SK-N-SH (cell line): ENCODE data around the gene CAMK4. TPM values are rescaled to one million over a fixed set of nuclear protein-coding genes. Genes with fewer than 3 reads are reported as not detected.

Experiments
- CTCF ChIA-PET: fragments of 300-600, 350-600 bp; formaldehyde crosslinking; extraction: SDS; loops from one replicate; lab custom pipeline; 2021; lab: Yijun Ruan, JAX
- POLR2A ChIA-PET: fragments of 350-600 bp; sonication (Branson Sonifier 250); formaldehyde crosslinking; extraction: SDS; loops from one replicate; lab custom pipeline; 2020; ENCODE audit warnings: antibody characterized with exemption, inconsistent platforms; lab: Yijun Ruan, JAX
- DNase-seq: peaks from one replicate; pipeline ENCODE4 v3.0.0; 2012
- H2AFZ ChIP-seq: fragments of 200-600 bp; sonication (generic); 2 replicates; pipeline ENCODE4 v1.8.1; 2016; ENCODE audit warnings: antibody characterized with exemption, mild to moderate bottlenecking, low read depth
- H3F3A ChIP-seq: fragments of 200-600 bp; sonication (generic); replicated peaks from 2 replicates; pipeline ENCODE3; 2016; ENCODE audit warnings: antibody characterized with exemption, mild to moderate bottlenecking; ENCODE audit not compliant: insufficient read depth
- H3K27ac ChIP-seq, 2 experiments: fragments of 200-500 bp in 1 of 2; fragments of 200-600 bp in 1 of 2; sonication (Bioruptor generic) in 1 of 2; sonication (generic), shearing (Covaris generic) in 1 of 2; 2 replicates each; pipeline versions ENCODE4 v1.5.1 to v1.6.1; 2014 to 2016; ENCODE audit warnings: low read depth in 2 of 2, inconsistent platforms in 1 of 2, low read length in 1 of 2, mild to moderate bottlenecking in 1 of 2, mixed read lengths in 1 of 2
- H3K27me3 ChIP-seq: fragments of 200-600 bp; sonication (generic), shearing (Covaris generic); 2 replicates; pipeline ENCODE4 v1.6.1; 2016; ENCODE audit warnings: mixed run types; ENCODE audit not compliant: insufficient read depth
- H3K36me3 ChIP-seq, 2 experiments: fragments of 200-500 bp in 1 of 2; fragments of 200-600 bp in 1 of 2; sonication (Bioruptor generic) in 1 of 2; sonication (generic) in 1 of 2; replicated peaks in 1 of 2; 2 replicates each; pipeline versions ENCODE3 to v1.5.1; 2014 to 2016; ENCODE audit warnings: low read length in 1 of 2, mild to moderate bottlenecking in 1 of 2; ENCODE audit not compliant: insufficient read depth in 2 of 2, control insufficient read depth in 1 of 2
- H3K4me1 ChIP-seq, 2 experiments: fragments of 200-500 bp in 1 of 2; fragments of 200-600 bp in 1 of 2; sonication (Bioruptor generic) in 1 of 2; sonication (generic), shearing (Covaris generic) in 1 of 2; 2 replicates each; pipeline versions ENCODE4 v1.5.1 to v1.6.1; 2014 to 2016; ENCODE audit warnings: low read depth in 1 of 2, low read length in 1 of 2, mixed run types in 1 of 2; ENCODE audit not compliant: insufficient read depth in 2 of 2, control insufficient read depth in 1 of 2
- H3K4me2 ChIP-seq: fragments of 200-600 bp; sonication (generic), shearing (Covaris generic); 2 replicates; pipeline ENCODE4 v1.6.1; 2017; ENCODE audit warnings: mixed run types
- H3K4me3 ChIP-seq, 2 experiments: fragments of 200-500 bp in 1 of 2; fragments of 200-600 bp in 1 of 2; sonication (Bioruptor generic) in 1 of 2; sonication (generic), shearing (Covaris generic) in 1 of 2; 2 replicates each; pipeline versions ENCODE4 v1.5.1 to v1.8.1; 2014 to 2016; ENCODE audit warnings: low read depth in 2 of 2, inconsistent platforms in 1 of 2, low read length in 1 of 2, mild to moderate bottlenecking in 1 of 2, mixed read lengths in 1 of 2, moderate library complexity in 1 of 2
- H3K79me2 ChIP-seq: fragments of 200-600 bp; sonication (generic); 2 replicates; pipeline ENCODE4 v1.8.1; 2017; ENCODE audit warnings: mild to moderate bottlenecking; ENCODE audit not compliant: insufficient read depth
- H3K9ac ChIP-seq: fragments of 200-600 bp; sonication (generic); 2 replicates; pipeline ENCODE4 v1.6.1; 2017; ENCODE audit warnings: mixed run types
- H3K9me2 ChIP-seq: fragments of 200-600 bp; sonication (generic); 2 replicates; pipeline ENCODE4 v1.6.1; 2017; ENCODE audit warnings: mixed run types
- H3K9me3 ChIP-seq: fragments of 200-600 bp; sonication (generic); 2 replicates; pipeline ENCODE4 v1.6.1; 2017; ENCODE audit warnings: mixed run types, mild to moderate bottlenecking, moderate library complexity
- H4K20me1 ChIP-seq: fragments of 200-600 bp; sonication (generic); 2 replicates; pipeline ENCODE4 v1.6.1; 2017; ENCODE audit warnings: mild to moderate bottlenecking, mixed run types; ENCODE audit not compliant: insufficient read depth
- CHD2 ChIP-seq: fragments of 150-350 bp; IDR thresholded peaks from 2 replicates; pipeline ENCODE4 v1.6.1; 2018; ENCODE audit warnings: low read length; ENCODE audit not compliant: partially characterized antibody
- ELF1 ChIP-seq: IDR thresholded peaks from 2 replicates; pipeline ENCODE4 v1.4.0; 2012
- EP300 ChIP-seq, 2 experiments: IDR thresholded peaks; 2 replicates each; pipeline versions ENCODE4 v1.4.0 to v1.6.1; 2012; ENCODE audit warnings: borderline replicate concordance in 1 of 2, low read depth in 1 of 2, low read length in 1 of 2
- FOXJ3 ChIP-seq: sonication (generic); formaldehyde crosslinking; IDR thresholded peaks from 2 replicates; pipeline ENCODE4 v1.5.1; 2020; ENCODE audit warnings: mild to moderate bottlenecking, missing genetic modification reagents
- FOXM1 ChIP-seq: IDR thresholded peaks from 2 replicates; pipeline ENCODE4 v1.4.0; 2012; ENCODE audit warnings: low read depth, mild to moderate bottlenecking
- GABPA ChIP-seq: IDR thresholded peaks from 2 replicates; pipeline ENCODE4 v1.4.0; 2012; ENCODE audit warnings: low read depth, mild to moderate bottlenecking
- NRF1 ChIP-seq: IDR thresholded peaks from 2 replicates; pipeline ENCODE4 v1.6.1; 2012; ENCODE audit warnings: low read depth, mild to moderate bottlenecking, low read length
- POLR2AphosphoS5 ChIP-seq: IDR thresholded peaks from 2 replicates; pipeline ENCODE4 v1.6.1; 2012; ENCODE audit warnings: low read depth, low read length
- RAD21 ChIP-seq: IDR thresholded peaks from 2 replicates; pipeline ENCODE4 v1.6.1; 2012; ENCODE audit warnings: mild to moderate bottlenecking, low read length
- RCOR1 ChIP-seq: fragments of 150-350 bp; IDR thresholded peaks from 2 replicates; pipeline ENCODE4 v1.6.1; 2017; ENCODE audit warnings: antibody characterized with exemption, low read length
- RFX5 ChIP-seq: IDR thresholded peaks from 2 replicates; pipeline ENCODE4 v1.6.1; 2012; ENCODE audit warnings: mild to moderate bottlenecking, improper control_type of control experiment, low read length
- RXRA ChIP-seq: IDR thresholded peaks from 2 replicates; pipeline ENCODE4 v1.4.0; 2012; ENCODE audit warnings: low read depth, mild to moderate bottlenecking, borderline replicate concordance
- SMC3 ChIP-seq: IDR thresholded peaks from 2 replicates; pipeline ENCODE4 v1.6.1; 2012; ENCODE audit warnings: low read depth, low read length, improper control_type of control experiment
- TEAD4 ChIP-seq: IDR thresholded peaks from 2 replicates; pipeline ENCODE4 v1.4.0; 2012; ENCODE audit warnings: mild to moderate bottlenecking, borderline replicate concordance; ENCODE audit not compliant: insufficient read depth
- YY1 ChIP-seq: IDR thresholded peaks from 2 replicates; pipeline ENCODE4 v1.4.0; 2012; ENCODE audit warnings: low read depth, mild to moderate bottlenecking
- WGBS: methylation state at CpG from one replicate; pipeline ENCODE4 v1.1.6; 2017; ENCODE audit warnings: low lambda C conversion rate; 5-methylcytosine and 5-hydroxymethylcytosine counted together
- polyA plus RNA-seq, 3 experiments: library from polyadenylated mRNA; depleted of rRNA; stranded (reverse); fragments of >200 nt; gene quantifications; 2 replicates each; pipeline ENCODE4 v1.2.3, GENCODE V29; 2012
- TF ChIP-seq, protein P1 (sequence below): fragments of 200-600 bp; sonication (generic); IDR thresholded peaks from 2 replicates; pipeline ENCODE4 v1.6.1; 2017; ENCODE audit warnings: antibody characterized with exemption, mild to moderate bottlenecking, moderate library complexity
- TF ChIP-seq, protein P2 (sequence below): IDR thresholded peaks from 2 replicates; pipeline ENCODE4 v1.4.0; 2012; ENCODE audit warnings: low read depth, borderline replicate concordance
- TF ChIP-seq, protein P3 (sequence below): fragments of 150-350 bp; IDR thresholded peaks from 2 replicates; pipeline ENCODE4 v1.6.1; 2017; ENCODE audit warnings: antibody characterized with exemption, low read length, low read depth, borderline replicate concordance
- TF ChIP-seq, protein P4 (sequence below): IDR thresholded peaks from 2 replicates; pipeline ENCODE4; 2012

Gene CAMK4
- 4.1 and 4.6 TPM in 2 replicates for polyA plus RNA-seq (2012; rRNA removed)
- polyA plus RNA-seq (2012; cell fraction: cytosol; rRNA removed): 5.5 and 6.4 TPM in 2 replicates
- 2.1 and 3.6 TPM in 2 replicates for polyA plus RNA-seq (2012; cell fraction: nucleus; rRNA removed)

DNA sequence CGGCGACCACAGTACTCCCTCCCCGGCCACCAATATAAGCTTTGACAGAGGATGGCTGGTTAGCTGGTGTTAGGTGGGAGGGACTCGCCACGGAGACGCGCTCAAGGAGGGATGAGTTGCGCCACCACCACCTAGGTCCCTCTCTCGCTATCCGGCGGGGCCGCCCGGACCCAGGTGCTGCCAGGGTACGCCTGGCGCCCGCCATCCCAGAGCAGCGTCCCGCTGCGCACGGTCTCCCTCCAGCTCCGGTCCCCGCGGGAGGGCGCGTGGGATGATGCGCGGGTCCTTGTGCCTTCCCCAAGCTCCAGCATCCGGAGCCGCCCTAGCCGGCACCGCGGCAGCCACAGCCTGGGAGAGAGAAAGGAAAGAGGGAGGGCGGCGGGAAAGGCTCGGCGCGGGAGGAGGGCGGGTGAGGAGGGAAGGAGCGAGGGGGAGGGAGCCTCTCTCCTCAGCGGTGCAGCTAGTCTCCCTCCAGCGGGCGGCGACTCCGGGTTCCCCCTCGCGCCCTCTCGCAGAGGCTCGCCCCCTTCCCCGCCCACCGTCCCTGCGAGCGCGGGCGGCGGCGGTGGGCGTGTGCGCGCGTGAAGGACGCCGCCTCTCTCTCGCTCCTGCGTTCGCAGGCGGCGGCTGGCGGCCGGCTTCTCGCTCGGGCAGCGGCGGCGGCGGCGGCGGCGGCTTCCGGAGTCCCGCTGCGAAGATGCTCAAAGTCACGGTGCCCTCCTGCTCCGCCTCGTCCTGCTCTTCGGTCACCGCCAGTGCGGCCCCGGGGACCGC is at the start of gene CAMK4:
Gene CAMK4, plus strand, starts transcription at position 598 of the 774 bp plus-strand sequence. Its CDS starts 100 bp downstream, at position 698.
- peak within 1 kb of the TSS; percentile 84 to 86 for H3K4me3 ChIP-seq
- H4K20me1 ChIP-seq: no peaks in the 10 kb centered on the region
- no peaks in the 10 kb centered on the region for H3K36me3 ChIP-seq
- H3K79me2 ChIP-seq: no peaks in the 10 kb centered on the region; the same call in 1 of the 2 replicates
- no peaks in the 10 kb centered on the region for H3K9me3 ChIP-seq
- peak within 1 kb of the TSS; percentile 69; the same call in 1 of the 2 replicates for H3K9ac ChIP-seq
- no peaks in the 10 kb centered on the region for H3K27me3 ChIP-seq
- peak within 1 kb of the TSS; percentile 96 for H2AFZ ChIP-seq
- peaks cover 0 to 24% of the 10 kb centered on the region in 2 experiments; a peak in 2 of 4 replicates for H3K4me1 ChIP-seq
- CTCF ChIA-PET: interaction anchor here (0.6 to 3.1 kb wide), 19 partner anchors 12 to 307 kb away, joined by 3 to 10 read pairs (median 4); no protein-coding TSS in a partner anchor
- 0% methylated on average over 30 of the region's 89 CpGs for WGBS
- peaks cover 4% of the 10 kb centered on the region for H3F3A ChIP-seq
- H3K4me2 ChIP-seq: peak within 1 kb of the TSS; percentile 77
- POLR2A ChIA-PET: interaction anchor here (0.8 to 2.9 kb wide), 9 partner anchors 12 to 253 kb away, joined by 3 to 22 read pairs (median 3); no protein-coding TSS in a partner anchor
- no peaks in the 10 kb centered on the region for H3K9me2 ChIP-seq
- DNase-seq: peak; percentile 97
- H3K27ac ChIP-seq: peak within 1 kb of the TSS; percentile 9 to 88; a peak in 3 of 4 replicates
- TF ChIP-seq SMC3: peak; percentile 51
- peak; percentile 65 for TF ChIP-seq POLR2AphosphoS5
- TF ChIP-seq, protein P1, sequence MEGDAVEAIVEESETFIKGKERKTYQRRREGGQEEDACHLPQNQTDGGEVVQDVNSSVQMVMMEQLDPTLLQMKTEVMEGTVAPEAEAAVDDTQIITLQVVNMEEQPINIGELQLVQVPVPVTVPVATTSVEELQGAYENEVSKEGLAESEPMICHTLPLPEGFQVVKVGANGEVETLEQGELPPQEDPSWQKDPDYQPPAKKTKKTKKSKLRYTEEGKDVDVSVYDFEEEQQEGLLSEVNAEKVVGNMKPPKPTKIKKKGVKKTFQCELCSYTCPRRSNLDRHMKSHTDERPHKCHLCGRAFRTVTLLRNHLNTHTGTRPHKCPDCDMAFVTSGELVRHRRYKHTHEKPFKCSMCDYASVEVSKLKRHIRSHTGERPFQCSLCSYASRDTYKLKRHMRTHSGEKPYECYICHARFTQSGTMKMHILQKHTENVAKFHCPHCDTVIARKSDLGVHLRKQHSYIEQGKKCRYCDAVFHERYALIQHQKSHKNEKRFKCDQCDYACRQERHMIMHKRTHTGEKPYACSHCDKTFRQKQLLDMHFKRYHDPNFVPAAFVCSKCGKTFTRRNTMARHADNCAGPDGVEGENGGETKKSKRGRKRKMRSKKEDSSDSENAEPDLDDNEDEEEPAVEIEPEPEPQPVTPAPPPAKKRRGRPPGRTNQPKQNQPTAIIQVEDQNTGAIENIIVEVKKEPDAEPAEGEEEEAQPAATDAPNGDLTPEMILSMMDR: peak; percentile 27
- TF ChIP-seq RCOR1: 0 out of 2 replicates have a peak, but pooled peaks have one; percentile 20
- no peak for TF ChIP-seq GABPA
- TF ChIP-seq, protein P2, sequence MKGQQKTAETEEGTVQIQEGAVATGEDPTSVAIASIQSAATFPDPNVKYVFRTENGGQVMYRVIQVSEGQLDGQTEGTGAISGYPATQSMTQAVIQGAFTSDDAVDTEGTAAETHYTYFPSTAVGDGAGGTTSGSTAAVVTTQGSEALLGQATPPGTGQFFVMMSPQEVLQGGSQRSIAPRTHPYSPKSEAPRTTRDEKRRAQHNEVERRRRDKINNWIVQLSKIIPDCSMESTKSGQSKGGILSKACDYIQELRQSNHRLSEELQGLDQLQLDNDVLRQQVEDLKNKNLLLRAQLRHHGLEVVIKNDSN: no peak
- no peak for TF ChIP-seq YY1
- TF ChIP-seq NRF1: 0 out of 2 replicates have a peak, but pooled peaks have one; percentile 30
- TF ChIP-seq CHD2: peak; percentile 44
- no peak for TF ChIP-seq RFX5
- 0 out of 4 replicates have a peak, but pooled peaks of 1 of the 2 experiments have one; percentile 29 for TF ChIP-seq EP300 (IDR thresholded peaks at IDR 0.05; ENCODE audit: borderline replicate concordance in 1 of 2, low read depth in 1 of 2, low read length in 1 of 2)
- TF ChIP-seq, protein P3, sequence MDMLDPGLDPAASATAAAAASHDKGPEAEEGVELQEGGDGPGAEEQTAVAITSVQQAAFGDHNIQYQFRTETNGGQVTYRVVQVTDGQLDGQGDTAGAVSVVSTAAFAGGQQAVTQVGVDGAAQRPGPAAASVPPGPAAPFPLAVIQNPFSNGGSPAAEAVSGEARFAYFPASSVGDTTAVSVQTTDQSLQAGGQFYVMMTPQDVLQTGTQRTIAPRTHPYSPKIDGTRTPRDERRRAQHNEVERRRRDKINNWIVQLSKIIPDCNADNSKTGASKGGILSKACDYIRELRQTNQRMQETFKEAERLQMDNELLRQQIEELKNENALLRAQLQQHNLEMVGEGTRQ: no peak
- peak; percentile 55 for TF ChIP-seq RAD21
- no peak for TF ChIP-seq RXRA
- no peak for TF ChIP-seq TEAD4
- TF ChIP-seq FOXM1: no peak
- TF ChIP-seq ELF1: no peak
- TF ChIP-seq, protein P4, sequence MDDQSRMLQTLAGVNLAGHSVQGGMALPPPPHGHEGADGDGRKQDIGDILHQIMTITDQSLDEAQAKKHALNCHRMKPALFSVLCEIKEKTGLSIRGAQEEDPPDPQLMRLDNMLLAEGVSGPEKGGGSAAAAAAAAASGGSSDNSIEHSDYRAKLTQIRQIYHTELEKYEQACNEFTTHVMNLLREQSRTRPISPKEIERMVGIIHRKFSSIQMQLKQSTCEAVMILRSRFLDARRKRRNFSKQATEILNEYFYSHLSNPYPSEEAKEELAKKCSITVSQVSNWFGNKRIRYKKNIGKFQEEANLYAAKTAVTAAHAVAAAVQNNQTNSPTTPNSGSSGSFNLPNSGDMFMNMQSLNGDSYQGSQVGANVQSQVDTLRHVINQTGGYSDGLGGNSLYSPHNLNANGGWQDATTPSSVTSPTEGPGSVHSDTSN: no peak
- no peak for TF ChIP-seq FOXJ3 (CRISPR knock-in tag)
